ENCODE measurements around the gene PTPRN2. TPM values are rescaled to one million over a fixed set of nuclear protein-coding genes. Genes with fewer than 3 reads are reported as not detected.
A peak's percentile ranks its signal among the peaks of the same experiment; 100 is the strongest.

Gene PTPRN2
- total RNA-seq, 1 experiment from 2014 or later = 2.1 TPM

GRCh38 chr7:157932498-157933218 lies 655.0 kb downstream of the PTPRN2 start (continued):
- no peak for TF ChIP-seq ZBTB33 (IDR thresholded peaks at IDR 0.05; ENCODE audit: extremely low read depth, insufficient replicate concordance, low read length)
- no peak for TF ChIP-seq TCF7L2 (IDR thresholded peaks at IDR 0.05; ENCODE audit: borderline replicate concordance, extremely low read depth, insufficient read depth, insufficient read length)
- peak; percentile 68 for TF ChIP-seq SP1 (IDR thresholded peaks at IDR 0.05; ENCODE audit: low read depth)
- TF ChIP-seq SRF (IDR thresholded peaks at IDR 0.05; ENCODE audit: low read depth) = peak; percentile 89
- peak; percentile 81 for TF ChIP-seq CBX3 (IDR thresholded peaks at IDR 0.05; ENCODE audit: low read depth)
- no peak for TF ChIP-seq YY1 (IDR thresholded peaks at IDR 0.05; ENCODE audit: extremely low read depth, insufficient replicate concordance, low read depth, low read length)
- peak; percentile 98 for TF ChIP-seq JUND (IDR thresholded peaks at IDR 0.05)
- peak; percentile 98 for TF ChIP-seq SIN3A (IDR thresholded peaks at IDR 0.05; ENCODE audit: low read depth)
- no peak for TF ChIP-seq CTCF (IDR thresholded peaks at IDR 0.05 in 2 of 3, conservative IDR thresholded peaks at IDR 0.05 in 1 of 3; ENCODE audit: borderline replicate concordance in 1 of 3, insufficient read depth in 1 of 3, low read depth in 2 of 3, low read length in 2 of 3)
- no peak for TF ChIP-seq ELF1 (IDR thresholded peaks at IDR 0.05; ENCODE audit: borderline replicate concordance, low read depth)
- TF ChIP-seq CEBPB (IDR thresholded peaks at IDR 0.05; ENCODE audit: low read depth) = peak; percentile 68
- no peak for TF ChIP-seq EZH2phosphoT487 (IDR thresholded peaks at IDR 0.05; ENCODE audit: borderline replicate concordance)
- 0 out of 2 replicates have a peak, but pooled peaks have one; percentile 17 for TF ChIP-seq EGR1 (IDR thresholded peaks at IDR 0.05; ENCODE audit: low read depth)
